Neutrophil (primary cell): ENCODE results near the gene ENDOV.

Experiments
- H3K27ac ChIP-seq: fragments of 200-600 bp; sonication (generic); 2 replicates; pipeline ENCODE4 v1.5.1; 2016; ENCODE audit warnings: mild to moderate bottlenecking, moderate library complexity
- H3K27me3 ChIP-seq: fragments of 200-600 bp; sonication (generic); 2 replicates; pipeline ENCODE4 v1.6.0; 2016; ENCODE audit warnings: mild to moderate bottlenecking
- H3K36me3 ChIP-seq: fragments of 200-600 bp; sonication (generic); 2 replicates; pipeline ENCODE4 v1.5.1; 2017
- H3K4me1 ChIP-seq, 2 experiments: fragments of 200-600 bp in 1 of 2; sonication (generic) in 1 of 2; 1 replicate in 1 of 2; 2 replicates in 1 of 2; pipeline versions ENCODE4 v1.5.1 to v1.6.1; 2013 to 2016; ENCODE audit warnings: low read depth in 1 of 2, low read length in 1 of 2, mild to moderate bottlenecking in 1 of 2, moderate library complexity in 1 of 2; ENCODE audit not compliant: control insufficient read depth in 1 of 2, insufficient read depth in 1 of 2
- H3K4me3 ChIP-seq, 2 experiments: fragments of 200-600 bp in 1 of 2; sonication (generic) in 1 of 2; 1 replicate in 1 of 2; 2 replicates in 1 of 2; pipeline ENCODE4 v1.5.1; 2013 to 2016; ENCODE audit warnings: low read depth in 1 of 2, low read length in 1 of 2, mild to moderate bottlenecking in 1 of 2, moderate library complexity in 1 of 2
- H3K9me3 ChIP-seq: fragments of 200-600 bp; sonication (generic); 2 replicates; pipeline ENCODE4 v1.5.1; 2016
- TF ChIP-seq, protein P1 (sequence below): fragments of 200-600 bp; sonication (generic); IDR thresholded peaks from 2 replicates; pipeline ENCODE4 v1.5.1; 2016; ENCODE audit warnings: antibody characterized with exemption

The ENDOV gene

GRCh38 chr17:80445726-80446110, 30.8 kb downstream of the ENDOV start:
- Histone ChIP-seq H3K36me3 (no peaks in the 10 kb centered on the region), H3K4me3 (no peak overlapping the region), H3K27me3 (peaks cover 6% of the 10 kb centered on the region), H3K9me3 (no peaks in the 10 kb centered on the region), H3K27ac (no peak overlapping the region), H3K4me1 (no peaks in the 10 kb centered on the region)
- TF ChIP-seq, protein P1, sequence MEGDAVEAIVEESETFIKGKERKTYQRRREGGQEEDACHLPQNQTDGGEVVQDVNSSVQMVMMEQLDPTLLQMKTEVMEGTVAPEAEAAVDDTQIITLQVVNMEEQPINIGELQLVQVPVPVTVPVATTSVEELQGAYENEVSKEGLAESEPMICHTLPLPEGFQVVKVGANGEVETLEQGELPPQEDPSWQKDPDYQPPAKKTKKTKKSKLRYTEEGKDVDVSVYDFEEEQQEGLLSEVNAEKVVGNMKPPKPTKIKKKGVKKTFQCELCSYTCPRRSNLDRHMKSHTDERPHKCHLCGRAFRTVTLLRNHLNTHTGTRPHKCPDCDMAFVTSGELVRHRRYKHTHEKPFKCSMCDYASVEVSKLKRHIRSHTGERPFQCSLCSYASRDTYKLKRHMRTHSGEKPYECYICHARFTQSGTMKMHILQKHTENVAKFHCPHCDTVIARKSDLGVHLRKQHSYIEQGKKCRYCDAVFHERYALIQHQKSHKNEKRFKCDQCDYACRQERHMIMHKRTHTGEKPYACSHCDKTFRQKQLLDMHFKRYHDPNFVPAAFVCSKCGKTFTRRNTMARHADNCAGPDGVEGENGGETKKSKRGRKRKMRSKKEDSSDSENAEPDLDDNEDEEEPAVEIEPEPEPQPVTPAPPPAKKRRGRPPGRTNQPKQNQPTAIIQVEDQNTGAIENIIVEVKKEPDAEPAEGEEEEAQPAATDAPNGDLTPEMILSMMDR = no peak

DNA sequence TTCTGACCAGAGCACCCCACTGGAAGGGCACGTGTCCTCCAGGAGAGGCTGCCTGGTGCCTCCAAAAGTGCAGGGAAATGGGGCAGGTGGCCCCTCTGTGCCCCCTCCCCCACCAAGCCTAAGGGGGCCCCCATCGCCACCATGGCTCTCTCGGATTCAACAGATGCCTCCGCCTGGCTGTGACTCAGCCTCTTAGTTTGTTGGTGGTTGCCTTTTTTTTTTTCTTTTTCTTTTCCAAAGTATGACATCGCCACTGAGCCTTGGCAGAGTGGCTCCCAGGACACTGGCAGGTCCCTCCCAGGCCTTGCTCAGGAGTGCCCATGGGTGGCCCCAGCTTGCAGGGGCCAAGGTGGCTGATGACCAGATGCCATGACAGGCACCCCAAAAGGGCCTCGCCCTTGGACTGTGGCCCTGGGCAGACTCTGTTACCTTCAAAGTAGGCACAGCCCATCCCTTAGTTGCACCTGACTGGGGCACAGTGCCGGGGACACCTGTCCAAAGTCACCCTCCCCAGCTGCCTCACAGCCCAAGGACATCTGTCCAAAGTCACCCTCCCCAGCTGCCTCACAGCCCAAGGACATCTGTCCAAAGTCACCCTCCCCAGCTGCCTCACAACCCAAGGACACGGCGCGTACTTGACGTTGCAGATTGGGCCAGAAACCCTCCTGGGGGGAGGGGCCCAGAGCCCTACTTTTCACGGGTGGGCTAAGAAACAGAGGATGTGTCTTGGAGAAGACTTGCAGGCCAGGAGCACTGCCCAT, 31.9 kb downstream of the ENDOV start:
- no peaks in the 10 kb centered on the region for H3K4me1 ChIP-seq
- no peak overlapping the region for H3K27ac ChIP-seq
- TF ChIP-seq, protein P1 = no peak
- H3K36me3 ChIP-seq = no peaks in the 10 kb centered on the region
- peaks cover 6% of the 10 kb centered on the region for H3K27me3 ChIP-seq
- no peaks in the 10 kb centered on the region for H3K9me3 ChIP-seq
- H3K4me3 ChIP-seq = no peak overlapping the region

- TF ChIP-seq, protein P1 = no peak
- no peak overlapping the region for H3K27ac ChIP-seq
- no peak overlapping the region for H3K4me3 ChIP-seq
- no peaks in the 10 kb centered on the region for H3K36me3 ChIP-seq
- H3K4me1 ChIP-seq = no peaks in the 10 kb centered on the region
- H3K27me3 ChIP-seq = peaks cover 6% of the 10 kb centered on the region
- H3K9me3 ChIP-seq = no peaks in the 10 kb centered on the region
Observed at GRCh38 chr17:80447790-80448189, 32.8 kb downstream of the ENDOV start.

DNA sequence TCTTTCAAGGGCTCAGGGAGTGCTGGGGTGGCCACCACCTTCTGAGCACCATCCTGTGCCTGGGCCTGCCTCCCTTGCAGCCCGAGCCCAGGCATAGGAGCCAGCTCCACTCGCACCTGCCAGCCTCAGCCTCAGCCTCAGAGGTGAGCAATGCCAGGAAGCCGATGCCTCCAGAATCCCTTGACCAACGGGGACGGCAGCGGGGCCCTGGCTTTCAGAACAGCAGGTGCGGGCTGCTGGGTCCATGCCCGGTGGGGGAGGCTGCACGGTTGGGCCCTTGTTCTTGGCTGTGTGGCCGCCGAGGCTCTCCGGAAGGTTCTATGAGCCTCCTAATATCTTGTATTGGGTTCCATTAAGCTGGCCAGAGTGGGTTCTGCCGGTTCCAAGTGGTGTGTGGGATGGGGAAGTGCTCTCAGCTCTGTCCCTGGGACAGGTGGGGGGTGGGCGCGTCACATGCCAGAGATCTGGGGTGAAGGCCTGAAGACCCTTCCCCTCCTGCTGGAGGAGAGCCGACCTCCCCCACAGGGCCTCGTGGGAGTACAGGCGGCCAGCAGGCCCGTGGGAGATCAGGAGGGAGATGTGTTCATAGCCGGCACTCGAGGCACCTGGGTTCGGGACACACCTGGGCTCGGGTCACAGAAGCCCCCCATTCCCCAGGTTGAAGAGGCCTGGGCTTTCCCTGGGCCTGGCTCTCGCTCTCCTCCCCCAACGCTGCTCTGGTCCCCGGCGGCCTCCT, 34.4 kb downstream of the ENDOV start:
- H3K27ac ChIP-seq = no peak overlapping the region
- H3K4me3 ChIP-seq = no peak overlapping the region
- no peaks in the 10 kb centered on the region for H3K27me3 ChIP-seq
- TF ChIP-seq, protein P1 = no peak
- H3K9me3 ChIP-seq = no peaks in the 10 kb centered on the region
- H3K36me3 ChIP-seq = no peaks in the 10 kb centered on the region
- H3K4me1 ChIP-seq = peaks cover 4 to 7% of the 10 kb centered on the region in 2 experiments

- no peaks in the 10 kb centered on the region for H3K27me3 ChIP-seq
- H3K36me3 ChIP-seq = no peaks in the 10 kb centered on the region
- H3K9me3 ChIP-seq = no peaks in the 10 kb centered on the region
- TF ChIP-seq, protein P1 = no peak
- peaks cover 6 to 8% of the 10 kb centered on the region in 2 experiments for H3K4me1 ChIP-seq
- no peak overlapping the region for H3K27ac ChIP-seq
- H3K4me3 ChIP-seq = no peak overlapping the region
Observed at GRCh38 chr17:80449930-80450576, 35.1 kb downstream of the ENDOV start.
